WERI-Rb-1 (cell line): ENCODE data around the gene FAM83G.

ENCODE experiments used
- DNase-seq: peaks from one replicate; pipeline ENCODE4 v3.0.0-alpha.2; 2020
- H3K27ac ChIP-seq: fragments of 250-450 bp; sonication (Bioruptor Pico); 2 replicates; pipeline ENCODE4 v1.5.1; 2020; ENCODE audit warnings: mild to moderate bottlenecking, moderate library complexity
- H3K27me3 ChIP-seq: fragments of 250-450 bp; sonication (Bioruptor Pico); 2 replicates; pipeline ENCODE4 v1.5.1; 2021; ENCODE audit warnings: mild to moderate bottlenecking, low read depth, moderate library complexity; ENCODE audit not compliant: insufficient read depth, severe bottlenecking
- H3K36me3 ChIP-seq: fragments of 250-450 bp; sonication (Bioruptor Pico); 2 replicates; pipeline ENCODE4 v1.5.1; 2020; ENCODE audit warnings: mild to moderate bottlenecking, moderate library complexity
- H3K4me3 ChIP-seq: 2 replicates; pipeline ENCODE4 v1.5.1; 2011; ENCODE audit warnings: low read depth, mild to moderate bottlenecking, control low read depth, low read length
- H3K9me3 ChIP-seq: fragments of 250-450 bp; sonication (Bioruptor Pico); 2 replicates; pipeline ENCODE4 v1.5.1; 2021; ENCODE audit warnings: mild to moderate bottlenecking, moderate library complexity; ENCODE audit not compliant: severe bottlenecking
- CTCF ChIP-seq: IDR thresholded peaks from 2 replicates; pipeline ENCODE4 v1.5.1; 2011; ENCODE audit warnings: low read depth, mild to moderate bottlenecking, control low read depth, inconsistent platforms, low read length

Gene FAM83G

GRCh38 chr17:18992454-18993130 is 12.0 kb downstream of the FAM83G start:
- TF ChIP-seq CTCF: no peak
- no peak for DNase-seq
- Histone ChIP-seq H3K4me3 (no peak overlapping the region), H3K9me3 (no peaks in the 10 kb centered on the region), H3K36me3 (no peaks in the 10 kb centered on the region), H3K27ac (no peak overlapping the region), H3K27me3 (no peaks in the 10 kb centered on the region)

GRCh38 chr17:18991531-18992315 is 12.8 kb downstream of the FAM83G start:
- no peak for TF ChIP-seq CTCF
- Histone ChIP-seq H3K36me3 (no peaks in the 10 kb centered on the region), H3K27me3 (no peaks in the 10 kb centered on the region), H3K27ac (no peak overlapping the region), H3K9me3 (no peaks in the 10 kb centered on the region), H3K4me3 (no peak overlapping the region)
- DNase-seq: no peak

GRCh38 chr17:18990331-18990730 is 14.2 kb downstream of the FAM83G start:
- TF ChIP-seq CTCF: no peak
- no peaks in the 10 kb centered on the region for H3K9me3 ChIP-seq
- H3K4me3 ChIP-seq: no peak overlapping the region
- peak; percentile 28 for DNase-seq
- no peaks in the 10 kb centered on the region for H3K27me3 ChIP-seq
- peak overlapping the region; percentile 48 for H3K27ac ChIP-seq
- H3K36me3 ChIP-seq: no peaks in the 10 kb centered on the region

GRCh38 chr17:18988546-18989173 is 15.9 kb downstream of the FAM83G start:
- no peak overlapping the region for H3K4me3 ChIP-seq
- H3K9me3 ChIP-seq: no peaks in the 10 kb centered on the region
- no peaks in the 10 kb centered on the region for H3K36me3 ChIP-seq
- H3K27me3 ChIP-seq: no peaks in the 10 kb centered on the region
- no peak for DNase-seq
- TF ChIP-seq CTCF: no peak
- no peak overlapping the region for H3K27ac ChIP-seq

GRCh38 chr17:18987862-18988545 is 16.6 kb downstream of the FAM83G start:
- H3K27ac ChIP-seq: no peak overlapping the region

More at GRCh38 chr17:18987862-18988545, 16.6 kb downstream of the FAM83G start:
- no peaks in the 10 kb centered on the region for H3K27me3 ChIP-seq
- no peaks in the 10 kb centered on the region for H3K9me3 ChIP-seq
- TF ChIP-seq CTCF: no peak
- H3K4me3 ChIP-seq: no peak overlapping the region
- DNase-seq: no peak
- no peaks in the 10 kb centered on the region for H3K36me3 ChIP-seq
